SH-SY5Y (cell line): ENCODE measurements around the gene CARD16.
"Not testable (repeated sequence)": the region's sequence is repeated elsewhere in the genome, so short reads cannot be mapped to it uniquely, and the experiment has no call there.

Source experiments
- GATA2 ChIP-seq: IDR thresholded peaks from 2 replicates; pipeline ENCODE4 v1.6.1; 2011; ENCODE audit warnings: mild to moderate bottlenecking, low read depth, low read length
- GATA3 ChIP-seq: IDR thresholded peaks from 2 replicates; pipeline ENCODE4 v1.6.1; 2011; ENCODE audit warnings: low read depth, mild to moderate bottlenecking, low read length, moderate library complexity

DNA sequence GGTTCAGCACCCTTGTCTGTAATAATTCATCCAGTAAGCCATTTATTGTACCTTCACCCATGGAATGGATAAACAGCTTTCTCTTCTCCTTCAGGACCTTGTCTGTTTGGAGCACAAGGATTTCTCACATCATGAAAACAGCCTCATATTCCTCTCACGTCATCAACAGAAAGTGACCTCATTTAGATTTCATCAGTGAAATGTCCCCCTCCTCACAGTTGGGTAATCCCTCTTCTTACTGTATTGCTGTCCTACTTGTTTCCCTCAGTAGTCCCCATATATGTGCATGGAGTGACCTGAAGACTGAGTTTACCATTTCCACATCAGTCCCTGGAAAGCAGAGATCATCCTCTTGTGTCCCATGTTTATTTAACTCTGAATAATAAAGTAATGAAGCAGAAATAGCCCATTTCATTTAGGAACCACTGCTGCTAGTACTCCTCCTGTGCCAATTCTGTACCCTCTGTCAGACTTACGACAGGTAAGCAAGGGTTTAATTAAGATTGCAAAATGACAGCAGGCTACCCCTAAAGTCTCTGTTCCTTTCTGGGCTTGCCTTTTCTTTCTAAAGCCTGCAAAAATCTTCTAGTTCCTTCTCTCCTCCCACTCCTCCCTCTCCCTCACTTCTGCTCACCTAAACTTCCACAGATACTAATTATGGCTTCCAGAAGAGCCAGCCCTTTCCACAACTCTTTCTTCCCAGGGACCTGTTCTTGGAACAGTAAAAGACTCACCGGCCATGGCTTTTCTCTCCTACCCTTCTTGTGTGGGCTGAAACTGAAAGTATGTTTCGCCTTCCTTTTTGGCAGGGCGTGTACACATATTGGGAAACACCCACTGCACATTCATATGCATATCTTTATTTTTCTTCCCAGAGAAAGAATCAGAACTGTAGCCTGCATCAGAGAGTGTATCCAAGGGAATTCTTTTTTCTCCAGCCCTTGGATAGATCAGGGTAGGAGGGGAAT, at the start of gene CARD16:
- TF ChIP-seq GATA2, GATA3: not testable (repeated sequence)
